NCI-H748 treated with DMSO at 0.1 percent for 48 hours (cell line): ENCODE data around the gene VSTM2L.

Source experiments
- DNase-seq: peaks from one replicate; lab custom pipeline; 2025; lab: John Stamatoyannopoulos, UW

Gene VSTM2L

GRCh38 chr20:37968841-37969401 is 66.0 kb downstream of the VSTM2L start:
- DNase-seq, result peak; percentile 63

DNA sequence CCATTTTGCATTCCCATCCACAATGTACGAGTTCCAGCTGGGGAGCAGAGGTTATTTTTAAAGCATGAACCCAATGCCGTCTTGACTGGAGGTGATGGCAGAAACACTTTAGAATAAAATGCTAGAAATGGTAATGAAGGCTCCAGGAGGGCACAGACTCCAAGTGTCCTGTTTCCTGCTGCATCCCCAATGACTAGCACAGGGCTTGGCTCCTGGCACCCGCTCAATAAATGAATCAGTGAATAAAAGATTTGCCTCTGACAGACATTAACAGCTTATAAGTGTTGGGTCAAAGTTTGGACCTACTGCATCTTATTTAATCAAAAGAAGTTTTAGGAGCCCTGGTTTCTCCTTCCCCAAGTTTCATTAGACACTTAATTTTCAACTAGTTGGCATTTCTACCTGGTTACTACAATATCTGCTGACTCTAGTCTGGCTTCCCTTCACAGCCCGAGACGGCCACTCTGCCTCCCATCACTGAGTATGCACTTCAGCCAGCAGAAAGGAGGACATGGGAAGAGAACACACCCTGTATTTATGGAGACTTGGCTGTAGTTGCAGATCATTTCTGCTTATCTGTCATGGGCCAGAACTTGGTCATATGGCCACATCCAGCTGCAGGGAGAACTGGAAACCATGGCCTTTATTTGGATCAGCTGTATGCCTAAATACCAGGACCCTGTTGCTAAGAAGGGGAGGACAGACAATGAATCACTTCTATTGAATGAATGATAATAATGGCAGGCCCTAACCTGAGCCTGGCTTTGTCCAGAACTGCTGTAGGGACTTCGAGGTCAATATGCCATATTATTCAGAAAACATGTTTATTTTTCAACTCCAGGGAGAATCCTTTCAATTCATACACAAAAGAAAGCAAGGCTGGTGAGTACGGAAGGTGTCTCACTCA is 67.3 kb downstream of the VSTM2L start:
- no peak for DNase-seq

DNA sequence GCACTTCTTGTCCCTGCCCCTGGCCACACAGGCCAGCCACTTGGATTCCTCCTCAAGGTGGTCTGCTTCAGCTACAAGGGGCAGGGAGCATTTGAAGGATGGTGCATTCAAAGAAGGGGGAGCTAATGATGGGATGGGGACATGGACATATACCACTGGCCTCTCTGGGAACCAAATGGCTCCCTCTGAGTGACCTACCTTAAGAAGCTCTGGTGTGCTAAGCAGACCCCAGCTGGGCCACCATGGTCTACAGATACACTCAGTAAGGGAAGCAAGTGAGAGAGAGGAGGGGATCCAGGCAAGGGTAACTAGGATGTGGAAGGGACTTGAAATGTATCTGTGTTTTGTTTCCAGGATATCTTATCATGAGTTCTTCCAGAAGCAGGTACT is 67.9 kb downstream of the VSTM2L start:
- DNase-seq, result no peak

DNA sequence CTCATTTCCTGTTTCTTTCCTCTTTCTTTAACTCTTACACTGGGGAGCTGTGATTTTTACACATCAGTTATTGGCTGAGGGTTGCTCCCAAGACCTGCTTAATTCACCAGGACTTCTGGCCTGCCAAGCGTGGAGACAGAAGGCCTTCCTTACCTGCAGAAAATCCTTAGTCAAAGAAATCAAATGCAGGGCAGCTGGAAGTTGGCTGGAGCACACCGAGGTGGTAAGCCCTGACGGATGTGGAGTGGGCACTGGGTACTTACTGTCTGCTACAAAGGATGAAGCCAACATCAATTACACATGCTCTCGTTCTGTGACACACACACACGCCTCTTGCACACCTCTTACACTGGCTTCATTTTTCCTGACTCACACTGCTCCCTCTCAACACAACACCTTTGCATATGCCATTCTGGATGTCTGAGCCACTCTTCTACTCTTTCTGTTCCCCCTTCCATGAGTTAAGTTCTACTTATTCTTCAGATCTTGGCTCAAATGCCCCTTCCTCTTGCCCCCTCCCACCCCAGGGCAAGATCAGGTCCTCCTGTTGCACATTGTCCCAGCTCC is 68.7 kb downstream of the VSTM2L start:
- no peak for DNase-seq

GRCh38 chr20:37972256-37973058 is 69.5 kb downstream of the VSTM2L start:
- no peak for DNase-seq

DNA sequence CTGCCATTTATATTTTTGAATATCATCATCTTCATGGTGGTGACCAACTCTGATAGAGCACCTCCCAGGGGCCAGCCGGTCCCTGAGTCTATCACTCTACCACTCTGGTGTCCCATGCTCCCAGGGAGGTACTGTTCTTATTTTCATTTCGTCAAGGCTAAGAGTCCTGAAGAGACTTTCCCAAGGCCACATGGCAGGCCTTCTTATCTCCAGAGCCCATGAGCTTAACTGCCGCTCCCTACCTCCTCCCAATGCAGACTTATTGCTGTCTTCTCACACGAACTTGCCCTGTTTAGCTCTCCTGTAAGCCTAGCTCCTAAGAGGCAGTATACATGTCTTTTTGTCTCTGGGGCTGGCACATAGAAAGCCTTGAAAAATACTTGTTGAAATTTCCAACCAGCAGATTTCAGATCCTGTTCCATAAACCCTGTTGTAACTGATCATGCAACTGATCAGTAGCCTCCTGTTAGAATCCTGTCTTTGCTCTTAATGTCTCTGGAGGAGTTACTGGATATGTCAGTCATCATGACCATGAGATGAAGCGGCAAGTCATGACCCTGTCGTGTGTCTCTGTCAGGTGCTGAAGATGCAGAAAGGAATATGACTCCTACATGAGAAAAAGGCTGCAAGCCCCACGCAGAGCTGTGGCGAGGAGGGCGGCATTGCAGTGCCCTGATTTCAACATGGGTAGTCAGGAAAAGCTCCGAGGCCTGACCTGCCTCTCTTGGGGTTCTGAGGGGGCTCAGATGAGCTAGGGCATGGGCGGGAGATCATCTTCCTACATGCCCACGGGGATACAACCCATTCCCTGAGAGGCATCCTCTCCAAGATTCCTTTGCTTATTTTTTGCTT is 70.4 kb downstream of the VSTM2L start:
- no peak for DNase-seq

DNA sequence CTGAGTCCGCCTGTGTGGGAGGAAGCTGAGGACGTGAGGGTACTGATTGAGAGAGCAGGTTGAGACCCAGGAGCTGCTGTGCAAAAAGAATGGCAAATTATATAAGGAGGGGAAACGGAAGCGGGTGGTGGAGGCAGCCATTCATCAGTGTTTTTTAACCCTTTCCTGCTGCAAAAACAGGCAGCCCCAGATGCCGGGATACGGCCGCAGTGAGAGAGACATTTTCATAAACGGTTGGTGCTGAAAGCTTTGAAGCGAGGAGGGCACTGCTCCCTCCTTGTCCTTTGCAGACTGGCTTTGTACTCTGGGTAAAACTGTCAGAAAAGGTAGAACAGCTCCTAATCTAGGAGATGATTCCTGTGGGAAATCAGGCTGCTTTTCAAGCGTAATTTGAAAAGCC is 74.0 kb downstream of the VSTM2L start:
- no peak for DNase-seq

GRCh38 chr20:37977338-37977737 is 74.4 kb downstream of the VSTM2L start:
- no peak for DNase-seq

GRCh38 chr20:37977786-37978185 is 74.9 kb downstream of the VSTM2L start:
- no peak for DNase-seq

DNA sequence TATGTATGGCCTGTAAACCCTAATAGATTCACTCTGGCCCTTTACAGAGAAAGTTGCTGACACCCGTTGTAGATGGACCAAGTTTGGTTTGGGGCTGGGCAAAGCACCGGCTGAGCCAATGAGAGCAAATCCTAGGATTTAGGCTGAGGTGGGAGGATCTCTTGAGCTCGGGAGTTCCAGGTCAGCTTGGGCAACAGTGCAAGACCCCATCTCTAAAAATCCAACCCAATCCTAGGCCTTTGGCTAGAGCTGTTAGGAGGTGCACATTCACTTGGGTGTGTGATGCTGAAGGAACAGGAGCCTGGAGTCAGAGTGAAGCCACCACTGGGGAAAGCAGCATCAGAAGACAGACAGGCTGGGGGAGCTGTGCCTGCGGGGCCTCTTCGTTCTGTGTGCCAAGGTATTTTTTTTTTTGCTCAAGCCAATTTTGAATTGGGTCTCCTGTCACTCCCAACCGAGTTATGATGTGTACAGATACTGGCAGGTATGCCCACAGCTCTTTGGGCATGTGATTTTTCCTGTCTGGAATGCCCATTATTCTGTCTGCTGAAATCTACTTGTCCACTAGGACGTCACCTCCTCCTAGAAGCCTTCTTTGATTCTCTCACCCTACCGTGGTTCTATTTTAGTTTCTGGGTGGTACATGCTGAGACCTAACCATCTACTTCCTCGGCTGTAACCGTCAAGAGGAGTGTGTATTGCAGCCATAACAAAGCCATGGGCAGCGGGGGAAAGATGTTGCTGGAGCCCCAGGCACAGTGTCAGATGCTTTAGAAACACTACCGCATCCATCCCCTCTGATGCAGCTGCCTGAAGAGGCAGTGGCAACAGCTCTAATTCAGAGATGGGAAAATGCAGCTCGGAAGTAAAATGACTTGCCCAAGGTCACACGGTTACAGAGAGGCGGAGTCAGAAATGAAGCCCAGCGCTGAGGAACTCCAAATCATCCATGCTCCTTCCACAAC is 76.4 kb downstream of the VSTM2L start:
- DNase-seq, result no peak

DNA sequence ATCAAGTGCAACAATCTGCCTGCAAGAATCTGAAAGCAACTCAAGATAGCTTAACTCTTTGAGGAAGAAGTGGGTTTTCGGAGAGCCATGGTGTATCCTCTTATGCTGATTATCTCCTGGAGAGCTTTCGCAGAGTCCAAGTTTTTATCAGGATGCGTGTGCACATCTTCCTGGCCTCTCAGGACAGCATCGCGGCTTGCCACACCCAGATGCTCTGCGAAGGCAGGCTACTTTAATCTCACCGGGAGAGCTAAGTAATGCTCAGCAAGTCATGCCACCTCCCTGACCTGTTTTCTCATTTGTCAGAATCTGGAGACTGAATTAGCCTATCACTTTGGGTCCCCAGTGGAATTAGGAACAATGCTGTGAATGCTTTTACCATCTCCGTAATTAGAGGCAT is 77.5 kb downstream of the VSTM2L start:
- no peak for DNase-seq

- no peak for DNase-seq
Observed at GRCh38 chr20:37980876-37981275, 77.9 kb downstream of the VSTM2L start.

GRCh38 chr20:37981568-37981967 is 78.6 kb downstream of the VSTM2L start:
- no peak for DNase-seq

DNA sequence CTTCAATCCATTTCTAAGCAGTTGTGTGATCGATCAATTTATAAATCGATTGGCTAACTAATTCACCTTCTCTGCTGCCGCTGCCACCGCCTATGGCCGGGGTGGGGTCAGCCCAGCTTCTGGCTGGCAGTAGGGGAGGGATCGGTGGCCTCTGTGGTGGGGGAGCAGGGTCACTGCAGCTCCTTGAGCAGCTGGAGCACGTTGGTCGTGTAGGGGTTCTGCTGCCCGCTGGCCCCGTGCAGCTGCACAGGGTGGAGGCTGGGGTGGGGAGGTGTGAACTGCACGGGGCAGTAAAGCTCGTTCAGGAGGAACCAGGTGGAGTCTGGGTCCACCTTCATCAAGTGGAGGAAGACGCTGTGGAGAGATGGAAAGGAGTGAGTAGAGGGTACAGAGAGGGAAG is 80.4 kb downstream of the VSTM2L start:
- DNase-seq, result no peak

GRCh38 chr20:37984018-37984785 is 81.3 kb downstream of the VSTM2L start:
- no peak for DNase-seq

DNA sequence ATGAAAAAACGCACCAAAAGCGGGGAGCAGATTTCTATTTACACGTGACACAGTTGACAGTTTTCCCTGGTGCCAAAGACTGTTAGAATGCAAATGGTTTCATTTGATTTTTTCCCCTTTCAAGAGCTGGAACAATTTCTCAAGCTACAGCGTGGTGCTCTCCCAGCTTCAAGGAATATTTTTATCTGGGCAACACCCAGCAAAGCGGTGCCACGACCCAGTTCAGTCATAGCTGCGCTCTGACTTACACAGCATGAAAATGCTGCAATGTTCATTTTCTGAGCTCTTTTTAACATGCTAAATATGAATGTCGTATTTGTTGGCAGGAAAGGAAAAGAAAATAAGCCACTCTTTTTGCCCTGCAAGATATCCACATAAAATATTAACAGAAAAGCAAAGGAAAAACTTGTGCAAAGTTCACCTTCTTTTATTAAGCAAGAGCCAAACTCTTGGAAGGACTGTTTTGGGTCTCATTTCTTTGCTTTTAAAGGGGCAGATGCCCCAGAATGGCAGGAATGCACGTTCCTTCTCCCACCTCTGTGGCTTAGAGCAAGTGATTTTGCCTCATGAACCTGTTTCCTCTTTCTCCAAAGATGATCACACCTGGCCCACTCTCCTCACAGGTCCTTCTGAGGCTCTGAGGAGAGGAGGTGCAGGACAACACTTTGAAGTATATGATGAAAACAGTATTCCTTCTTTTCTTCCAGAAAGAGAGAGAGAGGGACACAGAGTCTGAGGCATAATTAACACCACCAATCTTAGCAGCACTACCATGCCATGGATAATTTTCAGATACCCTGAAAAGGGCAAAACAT is 83.3 kb downstream of the VSTM2L start:
- DNase-seq, result no peak

DNA sequence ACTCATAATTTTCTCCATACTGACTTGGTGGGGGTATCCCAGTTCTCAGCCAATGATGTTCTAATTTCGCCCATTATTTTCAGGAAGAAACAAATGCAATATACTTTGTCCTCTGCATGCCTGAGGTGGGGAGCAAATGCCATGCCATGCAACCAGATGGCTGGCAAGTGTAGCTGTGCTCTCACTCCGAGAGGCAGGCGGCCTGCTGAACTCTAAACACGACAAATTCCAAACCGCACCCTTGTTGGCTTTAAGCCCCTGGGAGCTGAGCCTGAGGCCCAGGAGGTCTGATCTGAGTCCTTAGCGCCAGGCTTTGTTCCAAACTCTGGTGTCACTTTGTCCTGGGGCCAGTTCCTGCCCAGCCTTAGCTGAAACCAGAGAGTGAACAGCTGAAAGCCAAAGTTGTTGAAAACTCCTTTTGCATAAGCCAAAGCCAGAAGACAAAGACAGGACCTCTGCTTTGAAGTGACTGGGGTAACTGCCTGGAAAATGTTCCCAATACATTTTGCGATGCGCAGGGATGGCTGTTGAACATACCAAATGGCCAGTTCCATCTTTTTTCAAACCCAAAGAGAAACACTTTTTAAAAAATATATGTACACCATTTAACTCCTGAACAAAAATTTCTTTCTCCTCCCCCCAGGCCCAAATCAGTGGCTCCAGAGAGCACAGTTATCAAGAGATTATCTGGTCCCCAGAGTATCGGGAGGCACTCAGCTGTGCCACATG is 84.1 kb downstream of the VSTM2L start:
- no peak for DNase-seq
